ENCODE measurements around the gene VIPAS39. TPM values are rescaled to one million over a fixed set of nuclear protein-coding genes. Genes with fewer than 3 reads are reported as not detected.
"Not testable (repeated sequence)": the region's sequence is repeated elsewhere in the genome, so short reads cannot be mapped to it uniquely, and the experiment has no call there.

The VIPAS39 gene
- total RNA-seq, 1 donor from 2014 or later: 22.9 TPM

- H3K27me3 Mint-ChIP-seq (ENCODE audit: low read depth): no peaks in the 10 kb centered on the region
- H3K4me1 Mint-ChIP-seq: no peaks in the 10 kb centered on the region
- no peak for DNase-seq (ENCODE audit: low read depth, low spot score)
- H3K9me3 Mint-ChIP-seq: no peaks in the 10 kb centered on the region
- TF ChIP-seq CTCF (conservative IDR thresholded peaks at IDR 0.05): no peak
- peaks cover 11% of the 10 kb centered on the region for H3K36me3 Mint-ChIP-seq (ENCODE audit: low read depth)
- no peak overlapping the region for H3K4me3 Mint-ChIP-seq
- H3K27ac Mint-ChIP-seq (ENCODE audit: unreplicated experiment): no peak overlapping the region
Measured at GRCh38 chr14:77436042-77436441, 21.4 kb downstream of the VIPAS39 start.

GRCh38 chr14:77426396-77426795 lies 31.0 kb downstream of the VIPAS39 start:
- peaks cover 41% of the 10 kb centered on the region for H3K36me3 Mint-ChIP-seq (ENCODE audit: low read depth)
- H3K4me1 Mint-ChIP-seq: no peaks in the 10 kb centered on the region

GRCh38 chr14:77424862-77425261 lies 32.5 kb downstream of the VIPAS39 start:
- peaks cover 39% of the 10 kb centered on the region for H3K36me3 Mint-ChIP-seq (ENCODE audit: low read depth)
- H3K27me3 Mint-ChIP-seq (ENCODE audit: low read depth): no peaks in the 10 kb centered on the region
- H3K4me1 Mint-ChIP-seq: no peaks in the 10 kb centered on the region
- H3K27ac Mint-ChIP-seq (ENCODE audit: unreplicated experiment): no peak overlapping the region
- no peak for TF ChIP-seq CTCF (conservative IDR thresholded peaks at IDR 0.05)
- H3K9me3 Mint-ChIP-seq: peaks cover 3% of the 10 kb centered on the region
- no peak overlapping the region for H3K4me3 Mint-ChIP-seq
- DNase-seq (ENCODE audit: low read depth, low spot score): no peak

More at GRCh38 chr14:77426396-77426795, 31.0 kb downstream of the VIPAS39 start:
- no peak for TF ChIP-seq CTCF (conservative IDR thresholded peaks at IDR 0.05)
- no peaks in the 10 kb centered on the region for H3K27me3 Mint-ChIP-seq (ENCODE audit: low read depth)
- no peak for DNase-seq (ENCODE audit: low read depth, low spot score)
- no peak overlapping the region for H3K27ac Mint-ChIP-seq (ENCODE audit: unreplicated experiment)
- no peak overlapping the region for H3K4me3 Mint-ChIP-seq
- H3K9me3 Mint-ChIP-seq: no peaks in the 10 kb centered on the region

- no peaks in the 10 kb centered on the region for H3K4me1 Mint-ChIP-seq
- no peak within 1 kb of the TSS for H3K4me3 Mint-ChIP-seq
- no peak for DNase-seq (ENCODE audit: low read depth, low spot score)
- no peak for TF ChIP-seq CTCF (conservative IDR thresholded peaks at IDR 0.05)
- no peak within 1 kb of the TSS for H3K27ac Mint-ChIP-seq (ENCODE audit: unreplicated experiment)
- peaks cover 10% of the 10 kb centered on the region for H3K9me3 Mint-ChIP-seq
- H3K27me3 Mint-ChIP-seq (ENCODE audit: low read depth): no peaks in the 10 kb centered on the region
- peaks cover 34% of the 10 kb centered on the region for H3K36me3 Mint-ChIP-seq (ENCODE audit: low read depth)
Measured at GRCh38 chr14:77423423-77423822, 34.0 kb downstream of the VIPAS39 start, which contains the start of gene NOXRED1. NOXRED1 (minus strand) TSS chr14:77423523; CDS start chr14:77422889, 634 bp downstream.

GRCh38 chr14:77421201-77421600 lies 36.2 kb downstream of the VIPAS39 start:
- Mint-ChIP-seq H3K4me1 (no peaks in the 10 kb centered on the region), H3K4me3 (no peak overlapping the region), H3K27me3 (ENCODE audit: low read depth) (no peaks in the 10 kb centered on the region), H3K36me3 (ENCODE audit: low read depth) (peaks cover 34% of the 10 kb centered on the region), H3K27ac (ENCODE audit: unreplicated experiment) (no peak overlapping the region), H3K9me3 (peaks cover 14% of the 10 kb centered on the region)
- no peak for TF ChIP-seq CTCF (conservative IDR thresholded peaks at IDR 0.05)
- no peak for DNase-seq (ENCODE audit: low read depth, low spot score)

GRCh38 chr14:77416836-77417235 lies 40.6 kb downstream of the VIPAS39 start:
- Mint-ChIP-seq H3K9me3 (peaks cover 14% of the 10 kb centered on the region), H3K4me1 (no peaks in the 10 kb centered on the region), H3K36me3 (ENCODE audit: low read depth) (peaks cover 19% of the 10 kb centered on the region), H3K4me3 (no peak overlapping the region), H3K27me3 (ENCODE audit: low read depth) (no peaks in the 10 kb centered on the region), H3K27ac (ENCODE audit: unreplicated experiment) (no peak overlapping the region)
- DNase-seq (ENCODE audit: low read depth, low spot score): no peak
- no peak for TF ChIP-seq CTCF (conservative IDR thresholded peaks at IDR 0.05)

GRCh38 chr14:77416098-77416497 lies 41.3 kb downstream of the VIPAS39 start:
- Mint-ChIP-seq H3K9me3 (peaks cover 14% of the 10 kb centered on the region), H3K36me3 (ENCODE audit: low read depth) (peaks cover 17% of the 10 kb centered on the region)
- H3K27me3 Mint-ChIP-seq (ENCODE audit: low read depth); H3K27ac Mint-ChIP-seq (ENCODE audit: unreplicated experiment); DNase-seq (ENCODE audit: low read depth, low spot score); H3K4me3 Mint-ChIP-seq; H3K4me1 Mint-ChIP-seq: not testable (repeated sequence)

- not testable (repeated sequence) for H3K27ac Mint-ChIP-seq (ENCODE audit: unreplicated experiment); H3K4me1 Mint-ChIP-seq; H3K27me3 Mint-ChIP-seq (ENCODE audit: low read depth); DNase-seq (ENCODE audit: low read depth, low spot score); H3K4me3 Mint-ChIP-seq
- H3K9me3 Mint-ChIP-seq: peaks cover 14% of the 10 kb centered on the region
- peaks cover 17% of the 10 kb centered on the region for H3K36me3 Mint-ChIP-seq (ENCODE audit: low read depth)
Measured at GRCh38 chr14:77415403-77416030, 41.9 kb downstream of the VIPAS39 start.

Data from neural crest cell (in vitro differentiated cells).